Vagina (tissue), 2 donors: ENCODE data around the gene TCF7.

Experiments
- POLR2A ChIP-seq, 2 donors: fragments of 450-650 bp; IDR thresholded peaks; one replicate each; pipeline ENCODE4 v1.6.1; 2017; ENCODE audit warnings: antibody characterized with exemption in 2 of 2, mild to moderate bottlenecking in 2 of 2, moderate library complexity in 2 of 2
- POLR2AphosphoS5 ChIP-seq, 2 donors: sonication (generic); formaldehyde crosslinking; IDR thresholded peaks; one replicate each; pipeline ENCODE4 v1.9.0; 2017; ENCODE audit warnings: antibody characterized with exemption in 2 of 2, mild to moderate bottlenecking in 2 of 2, low read depth in 1 of 2; ENCODE audit not compliant: insufficient read depth in 1 of 2
- TF ChIP-seq, protein P1 (sequence below), 3 experiments: fragments of 450-650 bp in 2 of 3; fragments of 200-600 bp in 1 of 3; sonication (generic) in 1 of 3; IDR thresholded peaks; one replicate each; pipeline ENCODE4 v1.5.1; 2017 to 2019; ENCODE audit warnings: antibody characterized with exemption in 3 of 3, mild to moderate bottlenecking in 2 of 3, moderate library complexity in 2 of 3

DNA sequence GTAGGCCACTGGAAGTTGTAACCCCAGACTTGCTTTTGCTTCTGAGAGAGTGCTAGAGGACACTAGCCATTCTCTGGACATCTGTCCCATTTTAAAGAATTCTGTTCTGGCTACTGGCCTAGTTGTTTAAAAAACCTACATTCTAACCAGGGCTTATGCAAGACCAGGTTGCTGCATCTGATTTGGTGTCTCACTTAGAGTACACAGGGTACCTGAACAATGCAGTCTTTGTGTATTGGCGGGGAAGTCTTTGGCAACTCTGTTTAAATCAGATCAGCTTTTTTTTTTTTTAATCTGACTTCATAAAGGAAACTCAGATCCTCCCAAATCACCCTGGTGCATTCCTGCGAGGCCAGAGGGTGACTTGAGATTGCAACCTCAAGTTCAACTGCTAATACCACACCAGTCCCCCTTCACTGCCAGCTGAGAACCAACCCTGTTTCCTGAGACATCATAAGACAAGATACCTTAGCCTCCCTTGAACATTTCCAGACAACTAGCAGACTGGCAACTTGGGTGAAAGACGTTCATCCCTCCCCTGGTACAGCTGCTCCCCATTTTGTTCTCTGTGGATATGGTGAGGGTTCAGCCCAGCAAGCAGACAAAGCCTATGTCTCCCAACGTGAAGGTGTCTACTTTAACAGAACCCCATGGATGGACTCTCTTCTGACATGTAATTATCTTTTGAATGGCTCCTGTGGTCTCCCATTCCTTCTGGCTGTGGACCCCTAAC lies 35.3 kb downstream of the TCF7 start:
- TF ChIP-seq, protein P1, sequence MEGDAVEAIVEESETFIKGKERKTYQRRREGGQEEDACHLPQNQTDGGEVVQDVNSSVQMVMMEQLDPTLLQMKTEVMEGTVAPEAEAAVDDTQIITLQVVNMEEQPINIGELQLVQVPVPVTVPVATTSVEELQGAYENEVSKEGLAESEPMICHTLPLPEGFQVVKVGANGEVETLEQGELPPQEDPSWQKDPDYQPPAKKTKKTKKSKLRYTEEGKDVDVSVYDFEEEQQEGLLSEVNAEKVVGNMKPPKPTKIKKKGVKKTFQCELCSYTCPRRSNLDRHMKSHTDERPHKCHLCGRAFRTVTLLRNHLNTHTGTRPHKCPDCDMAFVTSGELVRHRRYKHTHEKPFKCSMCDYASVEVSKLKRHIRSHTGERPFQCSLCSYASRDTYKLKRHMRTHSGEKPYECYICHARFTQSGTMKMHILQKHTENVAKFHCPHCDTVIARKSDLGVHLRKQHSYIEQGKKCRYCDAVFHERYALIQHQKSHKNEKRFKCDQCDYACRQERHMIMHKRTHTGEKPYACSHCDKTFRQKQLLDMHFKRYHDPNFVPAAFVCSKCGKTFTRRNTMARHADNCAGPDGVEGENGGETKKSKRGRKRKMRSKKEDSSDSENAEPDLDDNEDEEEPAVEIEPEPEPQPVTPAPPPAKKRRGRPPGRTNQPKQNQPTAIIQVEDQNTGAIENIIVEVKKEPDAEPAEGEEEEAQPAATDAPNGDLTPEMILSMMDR (IDR thresholded peaks at IDR 0.05) = no peak
- no peak for TF ChIP-seq POLR2A (IDR thresholded peaks at IDR 0.05)
- no peak for TF ChIP-seq POLR2AphosphoS5 (IDR thresholded peaks at IDR 0.05; ENCODE audit: insufficient read depth in 1 of 2, low read depth in 1 of 2)
